ENCODE measurements around the gene GRIP2. TPM values are rescaled to one million over a fixed set of nuclear protein-coding genes. Genes with fewer than 3 reads are reported as not detected.

GRIP2 gene
- total RNA-seq, 1 experiment from 2014 or later: 0.43 TPM

GRCh38 chr3:14481646-14482036 lies 58.5 kb downstream of the GRIP2 start:
- H3K9me3 ChIP-seq (ENCODE audit: low read depth, low read length, poor library complexity, severe bottlenecking): no peaks in the 10 kb centered on the region
- TF ChIP-seq EZH2 (IDR thresholded peaks at IDR 0.05; ENCODE audit: borderline replicate concordance, low read depth, low read length, poor library complexity, severe bottlenecking) (no peak), CTCF (conservative IDR thresholded peaks at IDR 0.05; ENCODE audit: low read depth, low read length) (no peak)
- H3K36me3 ChIP-seq (ENCODE audit: insufficient read depth, low read length, poor library complexity, severe bottlenecking): peaks cover 29% of the 10 kb centered on the region
- H3K4me3 ChIP-seq (ENCODE audit: low read depth, low read length, poor library complexity, severe bottlenecking): no peak overlapping the region
- POLR2A ChIA-PET (ENCODE audit: low non-redundant PET): no interaction called here
- DNase-seq (ENCODE audit: low spot score): no peak
- no peaks in the 10 kb centered on the region for H3K4me1 ChIP-seq (ENCODE audit: insufficient read depth, low read length, poor library complexity, severe bottlenecking)
- H3K27me3 ChIP-seq (replicated peaks; ENCODE audit: insufficient read depth, low read depth, low read length, poor library complexity): no peaks in the 10 kb centered on the region
- CTCF ChIA-PET: no interaction called here
- no peak overlapping the region for H3K27ac ChIP-seq (ENCODE audit: low read depth, low read length, poor library complexity, severe bottlenecking)
- intact Hi-C loops (cut with micrococcal nuclease; ENCODE audit: unreplicated experiment): no loop called here
- BruUV-seq (replicated peaks): no TSS peak

GRCh38 chr3:14481018-14481645 lies 59.0 kb downstream of the GRIP2 start:
- no TSS peak for BruUV-seq (replicated peaks)
- H3K9me3 ChIP-seq (ENCODE audit: low read depth, low read length, poor library complexity, severe bottlenecking): no peaks in the 10 kb centered on the region
- no peak overlapping the region for H3K4me3 ChIP-seq (ENCODE audit: low read depth, low read length, poor library complexity, severe bottlenecking)
- ChIA-PET CTCF (no interaction called here), POLR2A (ENCODE audit: low non-redundant PET) (no interaction called here)
- intact Hi-C loops (cut with micrococcal nuclease; ENCODE audit: unreplicated experiment): no loop called here
- TF ChIP-seq EZH2 (IDR thresholded peaks at IDR 0.05; ENCODE audit: borderline replicate concordance, low read depth, low read length, poor library complexity, severe bottlenecking): no peak
- TF ChIP-seq CTCF (conservative IDR thresholded peaks at IDR 0.05; ENCODE audit: low read depth, low read length): no peak
- H3K36me3 ChIP-seq (ENCODE audit: insufficient read depth, low read length, poor library complexity, severe bottlenecking): peaks cover 29% of the 10 kb centered on the region
- no peak for DNase-seq (ENCODE audit: low spot score)
- H3K27me3 ChIP-seq (replicated peaks; ENCODE audit: insufficient read depth, low read depth, low read length, poor library complexity): no peaks in the 10 kb centered on the region
- no peak overlapping the region for H3K27ac ChIP-seq (ENCODE audit: low read depth, low read length, poor library complexity, severe bottlenecking)
- no peaks in the 10 kb centered on the region for H3K4me1 ChIP-seq (ENCODE audit: insufficient read depth, low read length, poor library complexity, severe bottlenecking)

GRCh38 chr3:14480207-14481017 lies 59.7 kb downstream of the GRIP2 start:
- ChIA-PET CTCF (no interaction called here), POLR2A (ENCODE audit: low non-redundant PET) (no interaction called here)
- intact Hi-C loops (cut with micrococcal nuclease; ENCODE audit: unreplicated experiment): no loop called here
- Histone ChIP-seq H3K27me3 (replicated peaks; ENCODE audit: insufficient read depth, low read depth, low read length, poor library complexity) (no peaks in the 10 kb centered on the region), H3K27ac (ENCODE audit: low read depth, low read length, poor library complexity, severe bottlenecking) (no peak overlapping the region), H3K36me3 (ENCODE audit: insufficient read depth, low read length, poor library complexity, severe bottlenecking) (peaks cover 28% of the 10 kb centered on the region), H3K4me3 (ENCODE audit: low read depth, low read length, poor library complexity, severe bottlenecking) (no peak overlapping the region), H3K9me3 (ENCODE audit: low read depth, low read length, poor library complexity, severe bottlenecking) (no peaks in the 10 kb centered on the region), H3K4me1 (ENCODE audit: insufficient read depth, low read length, poor library complexity, severe bottlenecking) (no peaks in the 10 kb centered on the region)
- BruUV-seq (replicated peaks): no TSS peak
- TF ChIP-seq CTCF (conservative IDR thresholded peaks at IDR 0.05; ENCODE audit: low read depth, low read length): no peak
- TF ChIP-seq EZH2 (IDR thresholded peaks at IDR 0.05; ENCODE audit: borderline replicate concordance, low read depth, low read length, poor library complexity, severe bottlenecking): no peak
- no peak for DNase-seq (ENCODE audit: low spot score)
